Fibroblast of skin of scalp (primary cell): Measurements from ENCODE around the gene ZNF592.
A peak's percentile ranks its signal among the peaks of the same experiment; 100 is the strongest.

Source experiments
- DNase-seq: peaks from one replicate; pipeline ENCODE4 v3.0.0-alpha.2; 2013

Gene ZNF592

GRCh38 chr15:84782346-84782745 lies 34.0 kb downstream of the ZNF592 start:
- DNase-seq, result no peak

GRCh38 chr15:84783493-84784251 lies 35.3 kb downstream of the ZNF592 start:
- no peak for DNase-seq

GRCh38 chr15:84784262-84784661 lies 35.9 kb downstream of the ZNF592 start:
- no peak for DNase-seq

DNA sequence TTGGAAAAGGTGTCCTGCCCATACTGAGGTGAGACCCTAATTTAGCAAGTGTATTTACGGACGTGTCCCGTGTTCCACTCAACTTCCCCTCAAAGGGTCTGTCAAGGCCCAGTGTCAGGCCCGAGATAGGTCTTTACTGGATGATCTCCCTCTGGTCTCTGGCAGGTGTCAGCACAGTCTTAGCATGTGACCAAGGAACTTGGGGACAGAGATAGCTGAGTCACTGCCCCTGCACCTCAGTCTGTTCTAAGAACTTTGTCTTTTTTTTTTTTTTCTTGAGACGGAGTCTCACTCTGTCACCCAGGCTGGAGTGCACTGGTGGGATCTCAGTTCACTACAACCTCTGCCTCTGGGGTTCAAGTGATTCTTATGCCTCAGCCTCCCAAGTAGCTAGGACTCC lies 36.7 kb downstream of the ZNF592 start:
- DNase-seq, result no peak

DNA sequence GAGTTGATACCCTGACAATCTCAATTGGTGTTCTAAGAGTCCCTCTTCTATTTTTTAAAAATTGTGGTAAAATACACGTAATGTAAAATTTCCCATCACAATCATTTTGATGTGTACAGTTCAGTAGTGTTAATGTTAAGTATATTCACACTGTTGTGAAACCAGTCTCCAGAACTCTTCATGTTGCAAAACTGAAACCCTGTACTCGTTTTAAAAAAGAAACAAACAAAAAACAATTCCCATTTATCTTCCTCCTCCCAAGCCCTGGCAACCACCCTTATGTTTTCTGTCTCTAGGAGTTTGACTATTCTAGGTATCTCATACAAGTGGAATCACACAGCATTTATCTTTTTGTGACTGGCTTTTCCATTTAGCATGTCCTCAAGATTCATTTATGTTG lies 40.1 kb downstream of the ZNF592 start:
- DNase-seq, result no peak

GRCh38 chr15:84789762-84790161 lies 41.4 kb downstream of the ZNF592 start:
- no peak for DNase-seq

- DNase-seq, result no peak
Measured at GRCh38 chr15:84790676-84791075, 42.3 kb downstream of the ZNF592 start.

- DNase-seq, result peak; percentile 6
Measured at GRCh38 chr15:84791763-84792162, 43.4 kb downstream of the ZNF592 start.

GRCh38 chr15:84793431-84794161 lies 45.2 kb downstream of the ZNF592 start:
- DNase-seq, result no peak

GRCh38 chr15:84794162-84794547 lies 45.8 kb downstream of the ZNF592 start:
- DNase-seq, result no peak

- DNase-seq, result peak; percentile 18
Measured at GRCh38 chr15:84795186-84795585, 46.8 kb downstream of the ZNF592 start.

DNA sequence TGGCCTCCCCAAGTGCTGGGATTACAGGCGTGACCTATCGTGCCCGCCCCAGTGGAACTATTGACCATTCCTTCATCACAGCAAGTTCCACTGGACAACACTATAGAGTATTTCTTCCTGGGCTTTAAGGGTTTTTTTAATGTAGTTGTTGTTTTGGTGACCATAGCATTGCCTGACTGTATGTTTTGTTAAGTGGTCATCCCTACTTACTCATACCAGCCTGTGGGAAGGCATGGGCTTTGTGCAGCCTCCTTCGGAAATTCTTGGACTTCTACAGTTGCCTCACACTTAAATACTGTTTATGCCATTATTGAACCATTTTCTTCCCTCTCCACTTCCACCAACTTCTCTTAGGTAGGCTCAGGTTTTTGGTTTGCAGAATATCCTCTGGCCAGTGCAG lies 48.8 kb downstream of the ZNF592 start:
- DNase-seq, result peak; percentile 46

DNA sequence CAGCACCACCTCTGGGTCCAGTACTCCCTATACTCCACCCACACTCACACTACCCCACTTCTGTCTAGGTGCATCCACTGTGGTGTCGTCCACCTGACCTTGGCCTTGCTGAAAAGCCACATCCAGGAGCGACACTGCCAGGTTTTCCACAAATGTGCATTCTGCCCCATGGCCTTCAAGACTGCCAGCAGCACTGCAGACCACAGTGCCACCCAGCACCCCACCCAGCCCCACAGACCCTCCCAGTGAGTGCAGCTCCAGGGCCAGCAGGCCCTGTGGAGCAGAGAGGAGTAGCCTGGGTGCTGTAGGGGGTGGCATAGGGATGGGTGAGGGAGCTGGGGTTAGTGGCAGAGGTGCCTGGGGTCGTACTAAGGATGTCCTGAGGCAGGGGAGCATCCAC lies 49.4 kb downstream of the ZNF592 start:
- no peak for DNase-seq

DNA sequence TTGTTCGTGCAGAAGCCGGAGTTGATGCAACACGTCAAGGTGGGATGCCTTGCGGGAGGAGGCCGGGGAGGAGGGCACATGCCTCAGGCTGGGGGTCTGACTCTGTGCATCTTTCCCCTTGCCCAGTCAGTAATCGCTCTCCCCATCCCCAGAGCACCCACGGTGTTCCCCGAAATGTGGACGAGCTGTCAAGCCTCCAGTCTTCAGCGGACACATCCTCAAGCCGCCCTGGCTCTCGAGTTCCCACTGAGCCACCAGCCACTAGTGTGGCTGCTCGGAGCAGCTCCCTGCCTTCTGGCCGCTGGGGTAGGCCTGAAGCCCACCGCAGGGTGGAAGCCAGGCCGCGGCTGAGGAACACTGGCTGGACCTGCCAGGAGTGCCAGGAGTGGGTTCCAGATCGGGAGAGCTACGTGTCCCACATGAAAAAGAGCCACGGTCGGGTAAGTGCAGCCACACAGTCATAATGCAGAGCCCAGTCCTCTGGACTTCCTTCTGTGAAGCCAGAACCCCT lies 50.1 kb downstream of the ZNF592 start:
- DNase-seq, result no peak

GRCh38 chr15:84799511-84800187 lies 51.3 kb downstream of the ZNF592 start:
- DNase-seq, result no peak

- no peak for DNase-seq
Measured at GRCh38 chr15:84800365-84800806, 52.0 kb downstream of the ZNF592 start.

GRCh38 chr15:84804005-84804900 lies 55.9 kb downstream of the ZNF592 start:
- DNase-seq, result no peak

GRCh38 chr15:84805221-84805620 lies 56.8 kb downstream of the ZNF592 start:
- no peak for DNase-seq

- DNase-seq, result no peak
Measured at GRCh38 chr15:84807228-84807627, 58.8 kb downstream of the ZNF592 start.

DNA sequence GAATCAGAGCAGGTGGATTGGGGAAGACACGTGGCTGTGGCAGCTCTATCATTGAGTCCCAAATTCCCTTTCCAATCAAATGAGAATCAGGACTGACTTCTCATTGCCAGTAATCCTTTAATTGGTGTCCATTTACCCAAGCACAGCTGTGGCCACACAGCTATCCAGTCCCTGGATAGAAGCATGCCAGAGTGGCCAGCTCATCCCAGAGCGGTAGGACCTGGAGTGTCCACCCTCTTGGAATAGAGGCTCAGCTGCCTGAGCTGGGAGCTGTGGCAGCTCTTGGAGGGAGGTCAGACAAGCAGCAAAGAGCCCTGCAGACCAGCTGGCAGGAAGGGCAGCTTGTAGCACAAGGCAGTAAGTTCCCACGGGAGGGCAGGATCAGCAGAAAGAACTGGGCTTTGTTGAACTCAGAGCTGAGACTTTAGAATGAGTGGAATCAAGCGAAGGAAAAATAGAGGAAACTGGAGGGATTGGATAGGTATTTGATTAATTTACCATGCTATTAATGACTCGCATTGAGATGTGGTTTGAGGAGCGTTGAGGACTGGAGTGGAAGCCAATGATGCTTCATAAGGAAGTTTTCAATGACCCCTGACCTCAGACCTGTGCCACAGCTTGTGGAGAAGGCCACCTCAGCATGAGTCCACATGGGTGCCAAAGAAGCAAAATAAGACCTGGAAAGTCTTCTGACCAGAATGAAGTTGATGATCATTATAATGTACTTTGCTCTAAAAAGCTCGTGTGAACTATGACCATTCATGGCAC lies 61.9 kb downstream of the ZNF592 start:
- no peak for DNase-seq

- DNase-seq, result no peak
Measured at GRCh38 chr15:84811151-84811550, 62.8 kb downstream of the ZNF592 start.
